ENCODE data around the gene SAMD3. TPM values are rescaled to one million over a fixed set of nuclear protein-coding genes. Genes with fewer than 3 reads are reported as not detected.
"Not testable (repeated sequence)": the region's sequence is repeated elsewhere in the genome, so short reads cannot be mapped to it uniquely, and the experiment has no call there.

Gene SAMD3
- total RNA-seq, result 10 to 100 TPM; 14.5 to 30.0 TPM
- total RNA-seq, result 2.9 to 13.9 reads per million in 2 donors

DNA sequence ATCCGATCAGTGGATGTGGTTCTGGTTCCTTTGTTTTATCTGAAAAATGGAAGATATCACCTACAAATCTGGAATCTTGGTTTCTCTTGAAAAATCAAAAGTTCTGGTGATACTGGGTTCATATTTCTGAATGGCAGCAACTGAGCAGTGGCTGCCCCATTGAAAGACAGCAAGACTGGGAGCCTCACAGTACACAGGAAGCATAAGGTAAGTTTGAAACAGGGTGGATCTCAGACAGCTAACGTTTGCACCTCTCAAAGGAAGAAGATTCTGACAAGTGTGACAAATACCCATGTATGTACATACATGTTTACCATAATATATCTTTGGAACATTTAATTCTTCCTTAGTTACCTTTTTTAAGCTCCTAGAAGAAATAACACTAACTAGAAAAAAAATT is at the start of gene SAMD3:
TSS of gene SAMD3 (minus strand) at position 177 of the 400 bp plus-strand sequence. CDS start 7,678 bp downstream, outside the sequence.
- peak within 1 kb of the TSS; percentile 82 for H3K4me3 Mint-ChIP-seq
- H3K27ac Mint-ChIP-seq, result peak within 1 kb of the TSS; percentile 77
- H3K36me3 Mint-ChIP-seq (ENCODE audit: low read depth), result peaks cover 4% of the 10 kb centered on the region
- no peaks in the 10 kb centered on the region for H3K9me3 ChIP-seq (ENCODE audit: control insufficient read depth, low read length, poor library complexity, severe bottlenecking)
- DNase-seq (no peak), ATAC-seq (peak; percentile 72)
- peaks cover 11% of the 10 kb centered on the region for H3K4me1 Mint-ChIP-seq
- no peaks in the 10 kb centered on the region for H3K27me3 Mint-ChIP-seq

GRCh38 chr6:130269969-130270635 is 47.4 kb upstream of the SAMD3 start:
- peaks cover 4% of the 10 kb centered on the region for H3K9me3 ChIP-seq (ENCODE audit: control insufficient read depth, low read length, poor library complexity, severe bottlenecking)
- Mint-ChIP-seq H3K27ac (no peak overlapping the region), H3K36me3 (ENCODE audit: low read depth) (peaks cover 2% of the 10 kb centered on the region), H3K4me3 (no peak overlapping the region), H3K27me3 (no peaks in the 10 kb centered on the region), H3K4me1 (no peaks in the 10 kb centered on the region)
- ATAC-seq (no peak), DNase-seq (no peak)

GRCh38 chr6:130265553-130265952 is 42.8 kb upstream of the SAMD3 start:
- not testable (repeated sequence) for DNase-seq; ATAC-seq; H3K36me3 Mint-ChIP-seq (ENCODE audit: low read depth); H3K9me3 ChIP-seq (ENCODE audit: control insufficient read depth, low read length, poor library complexity, severe bottlenecking); H3K27me3 Mint-ChIP-seq; H3K27ac Mint-ChIP-seq; H3K4me1 Mint-ChIP-seq; H3K4me3 Mint-ChIP-seq

DNA sequence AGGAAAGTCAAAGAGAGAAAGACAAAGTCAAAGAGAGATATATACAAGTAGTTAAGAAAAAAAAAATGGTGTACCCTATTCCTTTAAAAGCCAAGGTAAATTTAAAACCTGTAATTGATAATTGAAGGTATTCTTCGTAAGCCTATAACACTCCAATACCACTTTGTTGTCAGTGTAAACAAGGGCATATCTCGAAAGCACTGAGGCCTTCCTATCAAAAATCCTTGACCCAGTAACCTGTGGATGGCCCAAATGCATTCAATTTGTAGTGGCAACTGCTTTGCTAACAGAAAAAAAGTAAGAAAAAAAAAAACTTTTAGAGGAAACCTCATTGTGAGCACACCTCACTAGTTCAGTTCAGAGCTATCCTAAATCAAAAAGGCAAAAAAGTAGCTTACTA is 39.3 kb upstream of the SAMD3 start:
- Mint-ChIP-seq H3K36me3 (ENCODE audit: low read depth) (no peaks in the 10 kb centered on the region), H3K27ac (peak overlapping the region; percentile 37), H3K27me3 (no peaks in the 10 kb centered on the region), H3K4me1 (peaks cover 20% of the 10 kb centered on the region), H3K4me3 (peak overlapping the region; percentile 31)
- DNase-seq (no peak), ATAC-seq (no peak)
- H3K9me3 ChIP-seq (ENCODE audit: control insufficient read depth, low read length, poor library complexity, severe bottlenecking), result no peaks in the 10 kb centered on the region

DNA sequence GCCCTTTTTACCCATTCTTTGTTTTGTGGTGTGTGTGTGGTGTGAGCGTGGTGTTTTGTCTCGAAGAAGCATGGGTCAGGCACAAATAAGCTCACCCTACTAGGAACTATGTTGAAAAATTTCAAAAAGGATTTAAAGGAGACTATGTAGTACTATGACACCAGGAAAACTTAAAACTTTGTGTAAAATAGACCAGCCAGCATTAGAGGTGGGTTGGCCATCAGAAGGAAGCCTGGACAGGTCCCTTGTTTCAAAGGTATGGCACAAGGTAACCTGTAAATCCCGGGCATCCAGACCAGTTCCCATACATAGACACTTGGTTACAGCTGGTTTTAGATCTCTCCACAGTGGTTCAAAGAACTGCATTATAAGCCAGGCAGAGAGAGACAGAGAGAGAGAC is 38.8 kb upstream of the SAMD3 start:
- not testable (repeated sequence) for H3K36me3 Mint-ChIP-seq (ENCODE audit: low read depth); ATAC-seq; DNase-seq; H3K9me3 ChIP-seq (ENCODE audit: control insufficient read depth, low read length, poor library complexity, severe bottlenecking); H3K27me3 Mint-ChIP-seq
- H3K27ac Mint-ChIP-seq, result peak overlapping the region; percentile 37
- H3K4me3 Mint-ChIP-seq, result peak overlapping the region; percentile 55
- H3K4me1 Mint-ChIP-seq, result peaks cover 20% of the 10 kb centered on the region

GRCh38 chr6:130260614-130261241 is 38.0 kb upstream of the SAMD3 start:
- ATAC-seq, DNase-seq: not testable (repeated sequence)
- peak overlapping the region; percentile 73 for H3K27ac Mint-ChIP-seq

GRCh38 chr6:130260050-130260462 is 37.3 kb upstream of the SAMD3 start:
- DNase-seq; H3K36me3 Mint-ChIP-seq (ENCODE audit: low read depth); H3K27me3 Mint-ChIP-seq; H3K9me3 ChIP-seq (ENCODE audit: control insufficient read depth, low read length, poor library complexity, severe bottlenecking): not testable (repeated sequence)
- H3K4me3 Mint-ChIP-seq, result peak overlapping the region; percentile 78
- ATAC-seq, result peak; percentile 23
- peak overlapping the region; percentile 73 for H3K27ac Mint-ChIP-seq
- peaks cover 20% of the 10 kb centered on the region for H3K4me1 Mint-ChIP-seq

More at GRCh38 chr6:130260614-130261241, 38.0 kb upstream of the SAMD3 start:
- not testable (repeated sequence) for H3K9me3 ChIP-seq (ENCODE audit: control insufficient read depth, low read length, poor library complexity, severe bottlenecking); H3K27me3 Mint-ChIP-seq; H3K36me3 Mint-ChIP-seq (ENCODE audit: low read depth)
- H3K4me1 Mint-ChIP-seq, result peaks cover 20% of the 10 kb centered on the region
- H3K4me3 Mint-ChIP-seq, result peak overlapping the region; percentile 78

DNA sequence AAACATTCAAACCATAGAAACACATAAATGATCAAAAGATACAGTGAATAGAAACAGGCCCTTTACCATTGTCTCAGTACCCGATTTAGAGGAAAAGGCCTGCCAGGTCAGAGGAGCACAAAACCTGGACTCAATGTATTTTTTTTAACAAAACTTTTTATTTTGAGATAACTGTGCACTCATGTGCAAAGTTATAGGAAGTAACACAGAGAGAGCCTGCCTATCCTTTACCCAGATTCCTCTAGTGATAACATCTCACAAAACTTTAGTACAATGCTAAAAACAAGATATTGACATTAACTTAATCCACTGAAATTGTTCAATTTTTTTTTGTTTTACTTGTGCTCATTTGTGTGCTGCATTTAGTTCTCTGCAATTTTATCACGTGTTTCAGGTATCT is 36.8 kb upstream of the SAMD3 start:
- Mint-ChIP-seq H3K27ac (peak overlapping the region; percentile 73), H3K27me3 (no peaks in the 10 kb centered on the region), H3K4me3 (peak overlapping the region; percentile 78), H3K4me1 (peaks cover 20% of the 10 kb centered on the region), H3K36me3 (ENCODE audit: low read depth) (no peaks in the 10 kb centered on the region)
- H3K9me3 ChIP-seq (ENCODE audit: control insufficient read depth, low read length, poor library complexity, severe bottlenecking), result no peaks in the 10 kb centered on the region
- peak; percentile 32 for ATAC-seq
- DNase-seq, result no peak

GRCh38 chr6:130259140-130259539 is 36.4 kb upstream of the SAMD3 start:
- no peaks in the 10 kb centered on the region for H3K9me3 ChIP-seq (ENCODE audit: control insufficient read depth, low read length, poor library complexity, severe bottlenecking)
- H3K4me1 Mint-ChIP-seq, result peaks cover 20% of the 10 kb centered on the region
- H3K36me3 Mint-ChIP-seq (ENCODE audit: low read depth), result no peaks in the 10 kb centered on the region
- DNase-seq, result no peak
- H3K4me3 Mint-ChIP-seq, result no peak overlapping the region
- ATAC-seq, result no peak
- H3K27me3 Mint-ChIP-seq, result no peaks in the 10 kb centered on the region
- H3K27ac Mint-ChIP-seq, result peak overlapping the region; percentile 73

DNA sequence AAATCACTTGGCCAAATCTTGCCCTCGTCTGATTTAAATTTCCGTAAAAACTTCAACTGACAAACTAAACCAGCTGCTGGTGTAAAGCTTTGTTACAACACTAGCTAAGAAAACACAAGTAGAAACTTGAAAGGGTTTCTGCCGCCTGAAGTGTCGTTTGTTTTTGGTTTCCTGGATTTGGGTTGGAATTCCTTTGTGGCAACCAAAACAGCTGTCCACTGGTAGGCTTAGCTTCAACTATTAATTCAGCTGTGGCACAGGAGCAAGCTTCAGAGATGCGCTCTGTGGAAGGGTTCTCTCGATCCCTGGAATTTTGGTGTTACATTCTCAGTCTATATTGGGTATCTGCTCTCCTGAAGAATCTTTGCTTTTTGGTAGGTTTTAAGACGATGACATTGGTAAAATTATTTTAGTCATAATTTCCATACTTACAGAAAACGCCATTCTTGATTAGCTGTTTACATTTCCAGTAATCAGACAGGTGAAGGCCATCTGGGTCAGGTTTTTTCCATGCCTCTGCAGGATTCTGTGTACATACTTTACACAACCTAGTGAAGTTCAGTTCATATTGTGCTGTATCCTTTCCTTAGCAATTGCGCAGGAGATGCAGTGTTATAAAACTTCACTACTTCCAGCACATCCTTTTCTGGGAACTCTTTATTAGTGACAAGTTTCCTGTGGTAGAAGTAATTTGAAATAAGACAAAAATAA is 29.9 kb upstream of the SAMD3 start:
- no peak overlapping the region for H3K27ac Mint-ChIP-seq

GRCh38 chr6:130245267-130245666 is 22.5 kb upstream of the SAMD3 start:
- H3K27ac Mint-ChIP-seq, result no peak overlapping the region
- no peaks in the 10 kb centered on the region for H3K9me3 ChIP-seq (ENCODE audit: control insufficient read depth, low read length, poor library complexity, severe bottlenecking)
- DNase-seq (no peak), ATAC-seq (no peak)
- no peaks in the 10 kb centered on the region for H3K27me3 Mint-ChIP-seq
- no peaks in the 10 kb centered on the region for H3K36me3 Mint-ChIP-seq (ENCODE audit: low read depth)
- no peak overlapping the region for H3K4me3 Mint-ChIP-seq
- H3K4me1 Mint-ChIP-seq, result no peaks in the 10 kb centered on the region

More for the DNA sequence above, 29.9 kb upstream of the SAMD3 start:
- H3K4me1 Mint-ChIP-seq, result no peaks in the 10 kb centered on the region
- no peaks in the 10 kb centered on the region for H3K36me3 Mint-ChIP-seq (ENCODE audit: low read depth)
- no peak for ATAC-seq
- DNase-seq, result no peak
- no peaks in the 10 kb centered on the region for H3K9me3 ChIP-seq (ENCODE audit: control insufficient read depth, low read length, poor library complexity, severe bottlenecking)
- no peaks in the 10 kb centered on the region for H3K27me3 Mint-ChIP-seq
- no peak overlapping the region for H3K4me3 Mint-ChIP-seq

- ATAC-seq (no peak), DNase-seq (no peak)
- Mint-ChIP-seq H3K36me3 (ENCODE audit: low read depth) (no peaks in the 10 kb centered on the region), H3K27ac (no peak overlapping the region), H3K27me3 (no peaks in the 10 kb centered on the region), H3K4me1 (no peaks in the 10 kb centered on the region), H3K4me3 (no peak overlapping the region)
- H3K9me3 ChIP-seq (ENCODE audit: control insufficient read depth, low read length, poor library complexity, severe bottlenecking), result no peaks in the 10 kb centered on the region
These were observed 22.0 kb upstream of the SAMD3 start for GRCh38 chr6:130244728-130245127.

DNA sequence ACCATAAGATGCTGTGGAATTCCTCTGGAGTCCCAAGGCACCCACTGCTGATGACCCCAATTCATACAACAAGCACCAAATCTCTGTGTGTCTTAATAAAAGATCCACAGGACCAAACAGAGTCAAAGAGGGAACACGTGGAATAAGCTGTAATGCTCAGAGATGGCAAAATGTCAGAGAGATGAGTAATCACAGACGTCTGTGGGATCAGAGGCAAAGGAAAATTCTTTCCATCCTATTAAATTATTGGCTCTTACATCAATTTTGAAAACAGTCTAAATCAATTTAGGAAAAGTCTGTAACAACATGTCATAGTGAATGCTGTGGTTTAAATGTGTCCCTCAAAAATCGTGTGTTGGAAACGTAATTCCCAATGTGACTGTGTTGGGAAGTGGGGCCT is 17.5 kb upstream of the SAMD3 start:
- ATAC-seq (no peak), DNase-seq (no peak)
- no peaks in the 10 kb centered on the region for H3K9me3 ChIP-seq (ENCODE audit: control insufficient read depth, low read length, poor library complexity, severe bottlenecking)
- H3K27me3 Mint-ChIP-seq, result no peaks in the 10 kb centered on the region
- H3K4me3 Mint-ChIP-seq, result no peak overlapping the region
- no peaks in the 10 kb centered on the region for H3K36me3 Mint-ChIP-seq (ENCODE audit: low read depth)
- no peak overlapping the region for H3K27ac Mint-ChIP-seq
- no peaks in the 10 kb centered on the region for H3K4me1 Mint-ChIP-seq
